Neuron (in vitro differentiated cells): Measurements from ENCODE around the gene RHBDD3.

Experiments used
- H2AFZ ChIP-seq: one replicate; pipeline ENCODE4 v1.6.1; 2013; ENCODE audit warnings: low read depth, mild to moderate bottlenecking, inconsistent platforms, low read length, moderate library complexity
- H3K27me3 ChIP-seq: one replicate; pipeline ENCODE4 v1.6.1; 2013; ENCODE audit warnings: low read length; ENCODE audit not compliant: insufficient read depth
- H3K36me3 ChIP-seq: one replicate; pipeline ENCODE4 v1.6.1; 2013; ENCODE audit warnings: low read length; ENCODE audit not compliant: insufficient read depth
- H3K4me1 ChIP-seq: one replicate; pipeline ENCODE4 v1.6.1; 2013; ENCODE audit warnings: low read length; ENCODE audit not compliant: insufficient read depth
- H3K4me3 ChIP-seq: 2 replicates; pipeline ENCODE4 v1.5.1; 2013; ENCODE audit warnings: mild to moderate bottlenecking, low read length, moderate library complexity
- H3K9me3 ChIP-seq: one replicate; pipeline ENCODE4 v1.6.1; 2013; ENCODE audit warnings: low read length

The RHBDD3 gene

GRCh38 chr22:29300467-29300806, 32.7 kb upstream of the RHBDD3 start:
- Histone ChIP-seq H3K4me3 (no peak overlapping the region), H2AFZ (no peak overlapping the region), H3K4me1 (no peaks in the 10 kb centered on the region), H3K9me3 (no peaks in the 10 kb centered on the region), H3K27me3 (no peaks in the 10 kb centered on the region), H3K36me3 (peaks cover 57% of the 10 kb centered on the region)

- no peaks in the 10 kb centered on the region for H3K4me1 ChIP-seq
- H2AFZ ChIP-seq = no peak overlapping the region
- no peak overlapping the region for H3K4me3 ChIP-seq
- H3K9me3 ChIP-seq = no peaks in the 10 kb centered on the region
- H3K36me3 ChIP-seq = peaks cover 66% of the 10 kb centered on the region
- no peaks in the 10 kb centered on the region for H3K27me3 ChIP-seq
Observed at GRCh38 chr22:29299136-29299900, 31.5 kb upstream of the RHBDD3 start.

GRCh38 chr22:29298641-29299040, 30.9 kb upstream of the RHBDD3 start:
- no peak overlapping the region for H2AFZ ChIP-seq
- no peaks in the 10 kb centered on the region for H3K27me3 ChIP-seq
- peaks cover 72% of the 10 kb centered on the region for H3K36me3 ChIP-seq
- no peaks in the 10 kb centered on the region for H3K9me3 ChIP-seq
- H3K4me3 ChIP-seq = no peak overlapping the region
- H3K4me1 ChIP-seq = no peaks in the 10 kb centered on the region

- Histone ChIP-seq H3K27me3 (no peaks in the 10 kb centered on the region), H3K4me3 (no peak overlapping the region), H2AFZ (no peak overlapping the region), H3K4me1 (peaks cover 3% of the 10 kb centered on the region), H3K9me3 (no peaks in the 10 kb centered on the region), H3K36me3 (peaks cover 94% of the 10 kb centered on the region)
Observed at GRCh38 chr22:29292379-29292778, 24.6 kb upstream of the RHBDD3 start.

GRCh38 chr22:29291215-29291614, 23.4 kb upstream of the RHBDD3 start:
- Histone ChIP-seq H2AFZ (no peak overlapping the region), H3K4me3 (no peak overlapping the region), H3K4me1 (peaks cover 3% of the 10 kb centered on the region), H3K36me3 (peaks cover 93% of the 10 kb centered on the region), H3K27me3 (no peaks in the 10 kb centered on the region), H3K9me3 (no peaks in the 10 kb centered on the region)

- Histone ChIP-seq H3K9me3 (no peaks in the 10 kb centered on the region), H3K4me3 (no peak overlapping the region), H3K36me3 (peaks cover 91% of the 10 kb centered on the region), H3K4me1 (peaks cover 3% of the 10 kb centered on the region), H2AFZ (no peak overlapping the region), H3K27me3 (no peaks in the 10 kb centered on the region)
Observed at GRCh38 chr22:29290061-29290460, 22.3 kb upstream of the RHBDD3 start.

GRCh38 chr22:29288837-29289236, 21.1 kb upstream of the RHBDD3 start:
- H3K4me1 ChIP-seq = peaks cover 3% of the 10 kb centered on the region
- no peaks in the 10 kb centered on the region for H3K27me3 ChIP-seq
- no peak overlapping the region for H3K4me3 ChIP-seq
- H3K9me3 ChIP-seq = no peaks in the 10 kb centered on the region
- no peak overlapping the region for H2AFZ ChIP-seq
- H3K36me3 ChIP-seq = peaks cover 90% of the 10 kb centered on the region

- Histone ChIP-seq H3K27me3 (no peaks in the 10 kb centered on the region), H2AFZ (no peak overlapping the region), H3K36me3 (peaks cover 85% of the 10 kb centered on the region), H3K4me3 (no peak overlapping the region), H3K9me3 (no peaks in the 10 kb centered on the region), H3K4me1 (no peaks in the 10 kb centered on the region)
Observed at GRCh38 chr22:29284196-29284595, 16.4 kb upstream of the RHBDD3 start.

GRCh38 chr22:29277927-29278326, 10.1 kb upstream of the RHBDD3 start:
- no peaks in the 10 kb centered on the region for H3K9me3 ChIP-seq
- H2AFZ ChIP-seq = no peak overlapping the region

GRCh38 chr22:29275819-29276565, 8.2 kb upstream of the RHBDD3 start:
- no peak overlapping the region for H3K4me3 ChIP-seq
- H3K9me3 ChIP-seq = no peaks in the 10 kb centered on the region
- no peaks in the 10 kb centered on the region for H3K27me3 ChIP-seq
- H3K4me1 ChIP-seq = peaks cover 21% of the 10 kb centered on the region
- H3K36me3 ChIP-seq = peaks cover 92% of the 10 kb centered on the region
- no peak overlapping the region for H2AFZ ChIP-seq

More at GRCh38 chr22:29277927-29278326, 10.1 kb upstream of the RHBDD3 start:
- H3K4me3 ChIP-seq = no peak overlapping the region
- no peaks in the 10 kb centered on the region for H3K27me3 ChIP-seq
- H3K36me3 ChIP-seq = peaks cover 91% of the 10 kb centered on the region
- peaks cover 3% of the 10 kb centered on the region for H3K4me1 ChIP-seq

- H3K4me3 ChIP-seq = no peak overlapping the region
- H3K36me3 ChIP-seq = peaks cover 96% of the 10 kb centered on the region
- H3K9me3 ChIP-seq = no peaks in the 10 kb centered on the region
- peaks cover 29% of the 10 kb centered on the region for H3K4me1 ChIP-seq
- H2AFZ ChIP-seq = no peak overlapping the region
- no peaks in the 10 kb centered on the region for H3K27me3 ChIP-seq
Observed at GRCh38 chr22:29275167-29275566, 7.4 kb upstream of the RHBDD3 start.

- Histone ChIP-seq H3K4me3 (no peak overlapping the region), H3K36me3 (peaks cover 80% of the 10 kb centered on the region), H3K9me3 (no peaks in the 10 kb centered on the region), H2AFZ (no peak overlapping the region), H3K27me3 (no peaks in the 10 kb centered on the region), H3K4me1 (peaks cover 40% of the 10 kb centered on the region)
Observed at GRCh38 chr22:29272624-29273023, 4.8 kb upstream of the RHBDD3 start.

- H2AFZ ChIP-seq = no peak overlapping the region
- H3K27me3 ChIP-seq = no peaks in the 10 kb centered on the region
- H3K36me3 ChIP-seq = peaks cover 63% of the 10 kb centered on the region
- H3K4me3 ChIP-seq = peak overlapping the region; percentile 79
- no peaks in the 10 kb centered on the region for H3K9me3 ChIP-seq
- peaks cover 55% of the 10 kb centered on the region for H3K4me1 ChIP-seq
Observed at GRCh38 chr22:29270475-29271271, 2.9 kb upstream of the RHBDD3 start.
